Fibroblast of pulmonary artery (primary cell): ENCODE data around the gene FAM170B.

Source experiments
- DNase-seq: peaks from one replicate; pipeline ENCODE4 v3.0.0-alpha.2; 2010; ENCODE audit warnings: low read depth
- H3K4me3 ChIP-seq: replicated peaks from 2 replicates; pipeline ENCODE4 v1.5.1; 2011; ENCODE audit warnings: low read depth, mild to moderate bottlenecking, control low read depth, low read length, moderate library complexity
- CTCF ChIP-seq: IDR thresholded peaks from 2 replicates; pipeline ENCODE4 v1.5.1; 2011; ENCODE audit warnings: mild to moderate bottlenecking, control low read depth, low read length, inconsistent platforms; ENCODE audit errors: missing control alignments

The FAM170B gene

GRCh38 chr10:49151481-49151880, 17.7 kb upstream of the FAM170B start:
- no peak overlapping the region for H3K4me3 ChIP-seq
- no peak for TF ChIP-seq CTCF
- no peak for DNase-seq

- no peak for TF ChIP-seq CTCF
- DNase-seq: no peak
- no peak overlapping the region for H3K4me3 ChIP-seq
Measured at GRCh38 chr10:49151025-49151445, 17.2 kb upstream of the FAM170B start.

- TF ChIP-seq CTCF: no peak
- H3K4me3 ChIP-seq: no peak overlapping the region
- DNase-seq: no peak
Measured at GRCh38 chr10:49150426-49150825, 16.6 kb upstream of the FAM170B start.

GRCh38 chr10:49149881-49150280, 16.1 kb upstream of the FAM170B start:
- H3K4me3 ChIP-seq: no peak overlapping the region
- TF ChIP-seq CTCF: no peak
- no peak for DNase-seq

GRCh38 chr10:49144058-49144720, 10.4 kb upstream of the FAM170B start:
- no peak for TF ChIP-seq CTCF
- no peak for DNase-seq
- no peak overlapping the region for H3K4me3 ChIP-seq

GRCh38 chr10:49143249-49143648, 9.4 kb upstream of the FAM170B start:
- H3K4me3 ChIP-seq: no peak overlapping the region
- no peak for DNase-seq
- no peak for TF ChIP-seq CTCF
